A549 (cell line): Measurements from ENCODE around the gene CAMTA1. TPM values are rescaled to one million over a fixed set of nuclear protein-coding genes. Genes with fewer than 3 reads are reported as not detected.

ENCODE experiments used
- ATAC-seq, 2 experiments: fragments of 200-7000 bp in 1 of 2; fragments of >200 bp in 1 of 2; cut with Nextera tagmentation in 1 of 2; cut with Tn5 transposase in 1 of 2; 3 replicates each; pipeline versions ENCODE4 v1.8.0 to v1.9.1; 2018 to 2020; ENCODE audit warnings: mild to moderate bottlenecking in 1 of 2, moderate library complexity in 1 of 2
- CTCF ChIA-PET: fragments of 300-600 bp; sonication (Branson Sonifier 250); formaldehyde crosslinking; extraction: SDS; loops from one replicate; lab custom pipeline; 2021; ENCODE audit warnings: antibody characterized with exemption, inconsistent platforms; lab: Yijun Ruan, JAX
- POLR2A ChIA-PET: fragments of 350-600 bp; formaldehyde crosslinking; extraction: SDS; loops from one replicate; lab custom pipeline; 2021; ENCODE audit warnings: antibody characterized with exemption, inconsistent platforms; lab: Yijun Ruan, JAX
- DNase-seq, 2 experiments: peaks; one replicate each; pipeline versions ENCODE4 v3.0.0 to v3.0.0-alpha.2; 2011 to 2016; ENCODE audit warnings: low read depth in 1 of 2, low spot score in 1 of 2
- FAIRE-seq: peaks from 2 replicates; lab custom pipeline; 2011; peaks lifted over from hg19 to GRCh38; lab: Jason Lieb, UNC
- H3K27ac ChIP-seq, 2 experiments: fragments of >200 bp; sonication (Bioruptor Twin); formaldehyde crosslinking; 3 replicates each; pipeline ENCODE4 v1.5.1; 2016 to 2017
- H3K4me1 ChIP-seq: fragments of >200 bp; sonication (Bioruptor Twin); formaldehyde crosslinking; 3 replicates; pipeline ENCODE4 v1.6.1; 2016
- H3K4me2 ChIP-seq: fragments of >200 bp; sonication (Bioruptor Twin); formaldehyde crosslinking; 3 replicates; pipeline ENCODE4 v1.6.1; 2016
- H3K4me3 ChIP-seq: fragments of >200 bp; sonication (Bioruptor Twin); formaldehyde crosslinking; 3 replicates; pipeline ENCODE4 v1.5.1; 2016
- H3K9me3 ChIP-seq: fragments of >200 bp; sonication (Bioruptor Twin); formaldehyde crosslinking; 3 replicates; pipeline ENCODE4 v1.6.1; 2016
- CBX8 ChIP-seq: fragments of 200-600 bp; sonication (generic); IDR thresholded peaks from 2 replicates; pipeline ENCODE4 v1.6.1; 2016
- CEBPB ChIP-seq, 2 experiments: fragments of >200 bp in 1 of 2; sonication (Bioruptor Twin) in 1 of 2; formaldehyde crosslinking in 1 of 2; IDR thresholded peaks; 2 replicates each; pipeline ENCODE4 v1.6.1; 2012 to 2016
- EHF ChIP-seq: fragments of 250-450 bp; sonication (Bioruptor Pico); IDR thresholded peaks from 2 replicates; pipeline ENCODE4 v1.5.0; 2020; ENCODE audit warnings: mild to moderate bottlenecking
- EP300 ChIP-seq, 2 experiments: fragments of >200 bp; sonication (Bioruptor Twin); formaldehyde crosslinking; IDR thresholded peaks; 2 replicates in 1 of 2; 3 replicates in 1 of 2; pipeline ENCODE4 v1.6.1; 2016 to 2017
- GATA3 ChIP-seq: IDR thresholded peaks from 2 replicates; pipeline ENCODE4 v1.6.1; 2012; ENCODE audit warnings: borderline replicate concordance
- HEYL ChIP-seq: fragments of 250-450 bp; sonication (Bioruptor Pico); IDR thresholded peaks from 2 replicates; pipeline ENCODE4 v1.8.0; 2021; ENCODE audit warnings: mild to moderate bottlenecking, moderate library complexity
- HMGXB4 ChIP-seq: fragments of 250-450 bp; sonication (Bioruptor Pico); IDR thresholded peaks from 2 replicates; pipeline ENCODE4 v1.5.0; 2021; ENCODE audit warnings: mild to moderate bottlenecking, moderate library complexity, borderline replicate concordance
- HOXB13 ChIP-seq: fragments of 250-450 bp; sonication (Bioruptor Pico); IDR thresholded peaks from 2 replicates; pipeline ENCODE4 v1.5.0; 2020; ENCODE audit warnings: low read depth, mild to moderate bottlenecking, moderate library complexity
- JUNB ChIP-seq: fragments of >200 bp; sonication (Bioruptor Twin); formaldehyde crosslinking; IDR thresholded peaks from 2 replicates; pipeline ENCODE4 v1.6.1; 2016
- KDM1A ChIP-seq: fragments of 200-600 bp; sonication (generic); IDR thresholded peaks from 2 replicates; pipeline ENCODE4 v1.6.1; 2016; ENCODE audit warnings: low read depth, mild to moderate bottlenecking
- MAZ ChIP-seq: fragments of 150-350 bp; IDR thresholded peaks from 2 replicates; pipeline ENCODE4 v1.6.1; 2014; ENCODE audit warnings: antibody characterized with exemption, low read depth, low read length, borderline replicate concordance
- NR3C1 ChIP-seq: fragments of >200 bp; sonication (Bioruptor Twin); formaldehyde crosslinking; IDR thresholded peaks from 3 replicates; pipeline ENCODE4 v1.6.1; 2017
- PBX3 ChIP-seq: IDR thresholded peaks from 2 replicates; pipeline ENCODE4 v1.6.1; 2012
- POLR2A ChIP-seq: IDR thresholded peaks from 2 replicates; pipeline ENCODE4 v1.6.1; 2012; ENCODE audit warnings: mild to moderate bottlenecking, low read length
- POLR2AphosphoS2 ChIP-seq: conservative IDR thresholded peaks from 2 replicates; pipeline ENCODE4 v1.6.1; 2012; ENCODE audit warnings: low read length, improper control_type of control experiment, inconsistent platforms
- RAD21 ChIP-seq, 2 experiments: fragments of >200 bp in 1 of 2; sonication (Bioruptor Twin) in 1 of 2; formaldehyde crosslinking in 1 of 2; IDR thresholded peaks in 1 of 2; conservative IDR thresholded peaks in 1 of 2; 2 replicates in 1 of 2; 3 replicates in 1 of 2; pipeline ENCODE4 v1.6.1; 2012 to 2018; ENCODE audit warnings: inconsistent platforms in 1 of 2
- RFX5 ChIP-seq: fragments of 450-650 bp; IDR thresholded peaks from 2 replicates; pipeline ENCODE4 v1.7.1; 2014; ENCODE audit warnings: antibody characterized with exemption, mild to moderate bottlenecking, moderate library complexity
- TFCP2L1 ChIP-seq: fragments of 250-450 bp; sonication (Bioruptor Pico); IDR thresholded peaks from 2 replicates; pipeline ENCODE4 v1.5.0; 2021; ENCODE audit warnings: mild to moderate bottlenecking
- TP53 ChIP-seq: fragments of 250-450 bp; sonication (Bioruptor Pico); IDR thresholded peaks from 2 replicates; pipeline ENCODE4 v1.5.0; 2021; ENCODE audit warnings: mild to moderate bottlenecking, moderate library complexity
- ZSCAN20 ChIP-seq: fragments of 250-450 bp; sonication (Bioruptor Pico); IDR thresholded peaks from 2 replicates; pipeline ENCODE4 v1.8.0; 2022; ENCODE audit warnings: mild to moderate bottlenecking, moderate library complexity
- WGBS: methylation state at CpG from one replicate; pipeline ENCODE4 v1.1.6; 2017; ENCODE audit errors: missing lambda C conversion rate; 5-methylcytosine and 5-hydroxymethylcytosine counted together
- polyA plus RNA-seq, 4 experiments: library from polyadenylated mRNA; depleted of rRNA in 3 of 4; stranded (reverse); fragments of >200 nt; fragmentation: RNase III in 1 of 4; extraction: RNeasy Plus Mini Kit Qiagen cat#74134 plus additional on column Dnase treatment in 1 of 4; gene quantifications; 2 replicates in 3 of 4; 3 replicates in 1 of 4; pipeline ENCODE4 v1.2.3, GENCODE V29; 2011 to 2017
- TF ChIP-seq, protein P1 (sequence below): fragments of 450-650 bp; IDR thresholded peaks from 2 replicates; pipeline ENCODE4 v1.6.1; 2014; ENCODE audit warnings: antibody characterized with exemption
- TF ChIP-seq, protein P2 (sequence below): IDR thresholded peaks from 2 replicates; pipeline ENCODE4 v1.6.1; 2012; ENCODE audit warnings: low read depth, borderline replicate concordance

Gene CAMTA1
- polyA plus RNA-seq, 2 of the 4 experiments (the other 2 are of a cell fraction), result 58.8 to 75.0 TPM

- POLR2A ChIA-PET, result interaction anchor here (0.8 kb wide), 1 partner anchor 24 kb away, joined by 5 read pairs; no protein-coding TSS in a partner anchor
- FAIRE-seq (no peak), ATAC-seq (peak in 1 of 2 experiments; percentile 11; a peak in 3 of 6 replicates), DNase-seq (no peak)
- Histone ChIP-seq H3K27ac (peak overlapping the region; percentile 17 to 82; a peak in 4 of 6 replicates), H3K4me3 (peak overlapping the region; percentile 44), H3K9me3 (no peaks in the 10 kb centered on the region), H3K4me1 (peaks cover 6% of the 10 kb centered on the region; the same call in 1 of the 3 replicates), H3K4me2 (peak overlapping the region; percentile 91)
- no peak for TF ChIP-seq POLR2AphosphoS2
- TF ChIP-seq CEBPB (IDR thresholded peaks at IDR 0.05), result no peak
- TF ChIP-seq POLR2A, result no peak
- TF ChIP-seq EHF (CRISPR knock-in tag), result no peak
- no peak for TF ChIP-seq JUNB
- no peak for TF ChIP-seq TFCP2L1
- no peak for TF ChIP-seq HOXB13
- TF ChIP-seq, protein P1, sequence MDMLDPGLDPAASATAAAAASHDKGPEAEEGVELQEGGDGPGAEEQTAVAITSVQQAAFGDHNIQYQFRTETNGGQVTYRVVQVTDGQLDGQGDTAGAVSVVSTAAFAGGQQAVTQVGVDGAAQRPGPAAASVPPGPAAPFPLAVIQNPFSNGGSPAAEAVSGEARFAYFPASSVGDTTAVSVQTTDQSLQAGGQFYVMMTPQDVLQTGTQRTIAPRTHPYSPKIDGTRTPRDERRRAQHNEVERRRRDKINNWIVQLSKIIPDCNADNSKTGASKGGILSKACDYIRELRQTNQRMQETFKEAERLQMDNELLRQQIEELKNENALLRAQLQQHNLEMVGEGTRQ, result no peak
- TF ChIP-seq PBX3, result no peak
- TF ChIP-seq CBX8, result no peak
- no peak for TF ChIP-seq MAZ
- TF ChIP-seq KDM1A, result no peak
- no peak for TF ChIP-seq RAD21 (conservative IDR thresholded peaks at IDR 0.05 in 1 of 2, IDR thresholded peaks at IDR 0.05 in 1 of 2)
- TF ChIP-seq GATA3, result no peak
- no peak for TF ChIP-seq NR3C1
- no peak for TF ChIP-seq EP300 (IDR thresholded peaks at IDR 0.05)
- 31% methylated on average over 13 of the region's 106 CpGs for WGBS
- CTCF ChIA-PET, result interaction anchor here (0.8 to 2.9 kb wide), 4 partner anchors 26 to 47 kb away, joined by 3 to 13 read pairs (median 8); no protein-coding TSS in a partner anchor
Measured at GRCh38 chr1:7705048-7705907, 920.0 kb downstream of the CAMTA1 start.

- no peak for DNase-seq
- no peak for ATAC-seq
- peaks cover 6% of the 10 kb centered on the region; the same call in 1 of the 3 replicates for H3K4me1 ChIP-seq
- no peak overlapping the region for H3K27ac ChIP-seq
- CTCF ChIA-PET, result interaction anchor here (2.0 to 2.9 kb wide), 3 partner anchors 37 to 47 kb away, joined by 7 to 13 read pairs (median 10); no protein-coding TSS in a partner anchor
- WGBS, result 34% methylated on average over 7 of the region's 7 CpGs
- peak overlapping the region; percentile 44 for H3K4me3 ChIP-seq
- TF ChIP-seq TFCP2L1, result no peak
- TF ChIP-seq, protein P2, sequence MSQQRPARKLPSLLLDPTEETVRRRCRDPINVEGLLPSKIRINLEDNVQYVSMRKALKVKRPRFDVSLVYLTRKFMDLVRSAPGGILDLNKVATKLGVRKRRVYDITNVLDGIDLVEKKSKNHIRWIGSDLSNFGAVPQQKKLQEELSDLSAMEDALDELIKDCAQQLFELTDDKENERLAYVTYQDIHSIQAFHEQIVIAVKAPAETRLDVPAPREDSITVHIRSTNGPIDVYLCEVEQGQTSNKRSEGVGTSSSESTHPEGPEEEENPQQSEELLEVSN, result no peak
- no peak for TF ChIP-seq TP53 (CRISPR knock-in tag)
- no peak for TF ChIP-seq HOXB13
- TF ChIP-seq HMGXB4 (CRISPR knock-in tag), result no peak
- TF ChIP-seq RFX5, result no peak
- TF ChIP-seq HEYL (CRISPR knock-in tag), result no peak
- no peak for TF ChIP-seq ZSCAN20 (CRISPR knock-in tag)
- no peak for TF ChIP-seq PBX3
- TF ChIP-seq, all 56 proteins: peak for 0
- Histone ChIP-seq H3K4me2 (peak overlapping the region; percentile 91), H3K9me3 (no peaks in the 10 kb centered on the region)
- POLR2A ChIA-PET, result no interaction called here
- no peak for FAIRE-seq
Measured at GRCh38 chr1:7705908-7706216, 920.6 kb downstream of the CAMTA1 start.
